GM18861 (cell line): ENCODE results near the gene HYAL1.
"Not testable (repeated sequence)": the region's sequence is repeated elsewhere in the genome, so short reads cannot be mapped to it uniquely, and the experiment has no call there.

Experiments
- ATAC-seq: cut with Tn5 transposase; IDR thresholded peaks from one replicate; pipeline ENCODE4 v1.9.1; 2021; ENCODE audit not compliant: unreplicated experiment

HYAL1 gene

DNA sequence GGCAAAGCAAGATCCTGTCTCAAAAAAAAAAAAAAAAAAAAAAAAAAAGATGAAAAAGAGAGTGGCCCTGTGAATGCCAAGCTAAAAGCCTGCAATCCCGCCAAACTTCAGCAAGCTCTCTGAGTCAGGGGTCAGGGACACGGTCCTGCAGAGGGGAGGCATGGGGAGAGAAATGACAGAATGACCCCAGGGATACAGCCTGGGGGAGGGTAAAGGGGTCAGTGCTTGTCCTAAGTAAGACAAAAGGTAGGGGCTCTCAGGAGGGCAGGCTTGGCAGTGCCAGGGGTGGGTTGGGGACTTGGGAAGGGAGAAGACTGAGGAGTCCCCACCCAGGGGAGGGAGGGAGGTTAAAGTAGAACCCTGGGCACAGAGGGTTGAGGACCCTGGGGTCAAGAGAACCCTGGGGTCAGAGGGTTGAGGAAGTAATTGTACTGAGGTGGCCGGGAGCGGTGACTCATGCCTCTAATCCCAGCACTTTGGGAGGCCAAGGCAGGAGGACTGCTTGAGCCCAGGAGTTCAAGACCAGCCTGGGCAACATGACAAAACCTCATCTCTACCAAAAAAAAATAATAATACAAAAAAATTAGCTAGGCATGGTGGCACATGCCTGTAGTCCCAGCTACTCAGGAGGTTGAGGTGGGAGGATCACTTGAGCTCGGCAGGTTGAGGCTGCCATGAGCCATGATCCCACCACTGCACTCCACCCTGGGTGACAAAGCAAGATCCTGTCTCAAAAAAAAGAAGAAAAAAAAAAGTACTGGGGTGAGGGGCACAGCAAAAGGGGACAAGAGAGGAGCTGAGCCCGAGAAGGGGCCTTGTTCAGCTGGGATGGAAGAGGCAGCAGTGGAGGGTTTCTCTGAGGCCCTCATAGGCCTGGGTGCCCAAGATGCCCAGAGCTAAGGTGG is 39.6 kb downstream of the HYAL1 start:
- ATAC-seq: no peak

DNA sequence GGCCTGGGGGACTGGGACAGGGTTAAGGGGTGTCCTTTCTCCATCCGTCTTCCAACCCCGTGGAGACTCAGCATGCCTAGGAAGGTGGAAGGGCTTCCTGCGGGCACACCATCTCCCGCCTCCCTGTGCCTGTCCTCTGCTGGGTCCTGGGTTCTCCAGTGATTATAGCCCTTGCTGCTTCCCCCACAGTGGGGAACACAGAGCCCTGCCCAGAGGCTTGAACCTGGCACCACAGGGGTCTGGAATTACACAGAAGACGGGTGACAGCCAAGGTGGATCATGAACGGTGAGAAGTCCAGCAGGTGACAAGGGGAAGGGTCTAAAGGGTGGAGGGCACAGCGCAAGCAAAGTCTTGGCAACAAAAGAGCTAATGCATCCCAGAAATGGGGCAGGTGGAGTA is 40.6 kb downstream of the HYAL1 start:
- ATAC-seq: no peak

DNA sequence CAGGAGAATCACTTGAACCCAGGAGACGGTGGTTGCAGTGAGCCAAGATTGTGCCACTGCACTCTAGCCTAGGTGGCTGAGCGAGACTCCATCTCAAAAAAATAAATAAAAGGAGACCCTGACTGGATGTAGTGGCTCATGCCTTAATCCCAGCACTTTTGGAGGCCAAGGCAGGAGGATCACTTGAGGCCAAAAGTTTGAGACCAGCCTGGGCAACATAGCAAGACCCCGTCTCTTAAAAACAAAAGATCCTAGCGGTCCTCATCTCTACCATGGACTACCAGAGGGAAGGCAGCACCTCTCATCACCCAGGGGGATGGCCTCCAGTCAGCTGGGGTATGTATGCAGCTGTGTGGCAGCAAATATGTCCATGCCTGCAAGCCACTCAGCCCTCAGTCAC is 41.2 kb downstream of the HYAL1 start:
- ATAC-seq: not testable (repeated sequence)

DNA sequence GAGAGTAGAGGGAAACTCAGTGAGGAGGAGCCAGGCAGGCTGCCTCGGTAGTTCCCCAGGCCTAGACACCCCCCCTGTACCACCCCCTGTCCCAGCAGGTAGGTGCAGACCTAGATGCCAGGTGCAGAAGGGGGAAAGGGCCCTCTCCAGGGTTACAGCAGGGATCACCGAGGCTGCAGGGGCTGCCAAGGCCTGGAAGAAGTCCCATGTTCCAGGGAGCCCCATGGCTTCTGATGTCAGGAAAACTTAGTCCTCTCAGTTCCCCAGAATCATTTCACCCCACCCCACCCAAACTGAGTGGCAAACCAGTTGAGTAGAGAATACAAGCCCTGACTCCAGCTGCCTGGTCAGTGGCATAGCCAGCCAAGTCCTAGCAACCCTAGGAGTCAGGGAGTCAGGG is 41.9 kb downstream of the HYAL1 start:
- ATAC-seq: no peak

DNA sequence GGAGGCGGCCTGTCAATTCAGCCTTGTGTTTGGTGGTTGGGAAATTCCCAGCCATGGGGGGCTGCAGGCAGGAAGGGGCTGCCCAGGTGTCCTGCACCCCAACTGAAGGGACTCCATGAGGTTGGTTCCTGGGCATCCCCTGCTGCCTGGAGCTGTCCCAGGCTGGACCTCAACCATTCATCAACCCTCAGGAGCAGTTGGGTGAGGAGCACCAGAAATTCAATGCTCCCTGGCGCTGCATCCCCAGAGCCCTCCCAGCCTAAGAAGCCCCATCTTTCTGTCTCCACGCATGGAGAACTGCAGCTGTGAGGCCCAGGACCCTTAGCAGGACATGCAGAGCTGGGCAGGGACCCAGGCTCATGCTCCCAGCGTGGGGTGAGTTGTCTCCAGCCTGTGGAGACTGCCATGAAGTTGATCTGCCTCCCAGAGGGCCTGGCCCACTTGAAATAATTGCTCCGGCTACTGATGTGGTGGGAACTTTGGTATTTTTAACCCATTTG is 42.4 kb downstream of the HYAL1 start:
- ATAC-seq: no peak

DNA sequence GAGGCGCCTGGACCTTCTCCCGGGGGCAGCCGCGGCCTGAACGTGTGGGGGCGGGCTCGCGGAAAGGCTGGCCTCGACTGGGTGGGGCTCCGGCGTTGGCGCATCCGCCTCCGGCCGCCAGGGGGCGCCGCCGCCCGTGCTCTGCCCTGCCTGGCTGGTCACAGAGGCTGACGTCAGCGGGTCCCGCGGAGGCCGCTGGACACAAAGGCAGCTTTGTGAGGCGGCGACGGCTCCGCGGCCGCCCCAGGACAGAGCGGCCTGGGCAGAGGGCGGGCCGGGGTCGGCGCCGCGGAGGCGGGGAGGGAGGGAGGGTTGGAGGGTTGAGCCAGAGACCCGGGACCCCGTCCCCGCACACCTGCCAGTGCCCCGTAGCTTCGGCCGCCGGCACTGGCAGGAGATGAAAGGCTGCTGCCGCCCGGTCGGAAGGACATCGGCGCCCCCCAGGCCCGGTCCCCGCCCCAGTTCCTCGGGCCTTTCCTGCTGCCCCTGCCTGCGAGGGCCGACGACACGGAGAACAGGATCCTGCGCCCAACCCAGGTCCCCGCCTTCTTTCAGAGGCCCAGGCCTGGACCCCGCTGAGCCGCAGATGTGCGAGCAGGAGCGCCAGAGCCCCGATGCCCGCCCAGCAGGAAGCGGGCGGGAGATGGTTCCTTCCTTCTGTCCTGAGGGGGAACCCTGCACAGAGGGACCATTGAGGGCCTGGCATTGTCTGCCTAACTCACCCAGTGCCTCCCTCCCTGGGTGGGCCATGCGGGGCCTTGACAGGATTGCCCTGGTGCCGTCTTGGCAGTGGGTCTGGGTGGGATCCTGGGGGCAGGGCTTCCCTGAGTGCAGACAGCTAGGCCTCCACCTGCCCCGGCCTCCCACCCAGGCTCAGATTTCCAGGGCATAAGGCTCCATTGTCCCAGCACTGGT is 43.1 kb downstream of the HYAL1 start:
- peak; percentile 82 for ATAC-seq

DNA sequence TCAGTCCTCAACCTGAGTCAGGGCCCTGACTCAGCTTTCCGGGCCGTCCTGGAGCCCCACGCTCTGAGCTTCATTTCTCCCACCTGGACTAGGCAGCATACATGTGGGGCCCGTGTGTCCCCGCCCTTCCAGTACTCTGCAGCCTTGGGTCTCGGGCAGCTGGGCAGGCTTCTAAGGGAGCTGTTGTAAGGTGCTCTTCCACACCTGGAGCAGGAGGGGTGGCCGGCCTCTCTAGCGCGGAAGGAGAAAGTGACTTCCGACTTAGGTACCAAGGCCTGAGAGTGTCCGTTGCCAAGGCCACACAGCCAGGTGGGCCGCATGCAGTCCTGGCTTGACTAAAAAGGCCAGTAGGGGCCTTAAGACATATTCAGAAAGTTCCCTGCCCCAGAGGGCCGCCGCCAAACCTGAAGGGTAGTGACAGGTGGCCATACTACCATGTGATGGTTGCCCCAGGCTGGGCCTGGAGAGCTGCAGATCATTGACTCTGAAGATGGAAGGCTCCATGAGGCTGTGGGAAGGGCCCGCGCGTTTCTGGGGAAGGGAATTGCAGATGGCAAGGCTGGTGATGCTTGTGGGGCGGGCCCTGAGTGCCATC is 43.8 kb downstream of the HYAL1 start:
- peak; percentile 10 for ATAC-seq

DNA sequence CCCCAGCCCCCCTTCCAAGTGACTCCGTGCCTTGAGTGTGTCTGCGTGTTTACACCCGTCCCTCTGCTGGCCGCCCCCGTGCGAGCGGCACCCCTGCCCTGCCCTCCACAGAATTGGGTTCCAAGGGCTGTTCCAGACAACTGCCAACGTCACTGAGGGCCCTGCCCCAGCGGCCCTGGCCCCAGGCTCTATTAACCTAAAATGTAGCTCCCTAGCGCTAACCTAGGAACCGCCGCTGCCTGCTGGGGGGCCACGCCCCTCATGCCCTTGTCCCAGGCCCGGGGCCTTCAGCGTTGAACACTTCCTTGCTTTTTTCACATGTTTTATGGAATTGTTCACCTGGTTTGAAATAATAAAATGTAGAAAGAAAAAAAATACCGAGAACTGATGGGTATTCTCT is 44.4 kb downstream of the HYAL1 start:
- no peak for ATAC-seq

DNA sequence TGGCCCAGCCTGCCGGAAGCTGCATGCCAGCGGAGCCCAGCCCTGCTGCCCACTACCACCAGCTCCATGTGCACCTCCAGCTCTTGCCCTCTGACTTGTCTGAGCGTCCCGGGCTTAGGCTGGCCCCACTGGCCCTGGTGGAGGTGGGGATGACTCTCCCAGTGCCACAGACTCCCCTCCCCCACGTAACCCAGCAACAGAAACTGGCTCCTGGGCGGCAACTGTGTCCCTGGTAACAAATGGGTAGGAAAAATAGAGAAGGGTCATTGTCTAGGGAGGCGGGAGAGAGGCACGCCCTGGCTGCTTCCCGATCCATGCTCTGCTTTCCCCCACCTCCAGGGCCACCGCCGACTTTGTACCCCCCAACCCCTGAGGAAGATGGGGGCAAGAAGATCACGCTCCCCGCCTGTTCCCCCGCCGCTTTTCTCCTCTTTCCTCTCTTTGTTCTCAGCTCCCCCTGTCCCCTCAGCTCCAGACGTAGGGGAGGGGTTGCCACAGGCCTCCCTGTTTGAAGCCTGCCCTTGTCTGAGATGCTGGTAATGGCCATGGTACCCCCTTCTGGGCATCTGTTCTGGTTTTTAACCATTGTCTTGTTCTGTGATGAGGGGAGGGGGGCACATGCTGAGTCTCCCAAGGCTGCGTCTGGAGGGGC is 45.2 kb downstream of the HYAL1 start:
- ATAC-seq: no peak

DNA sequence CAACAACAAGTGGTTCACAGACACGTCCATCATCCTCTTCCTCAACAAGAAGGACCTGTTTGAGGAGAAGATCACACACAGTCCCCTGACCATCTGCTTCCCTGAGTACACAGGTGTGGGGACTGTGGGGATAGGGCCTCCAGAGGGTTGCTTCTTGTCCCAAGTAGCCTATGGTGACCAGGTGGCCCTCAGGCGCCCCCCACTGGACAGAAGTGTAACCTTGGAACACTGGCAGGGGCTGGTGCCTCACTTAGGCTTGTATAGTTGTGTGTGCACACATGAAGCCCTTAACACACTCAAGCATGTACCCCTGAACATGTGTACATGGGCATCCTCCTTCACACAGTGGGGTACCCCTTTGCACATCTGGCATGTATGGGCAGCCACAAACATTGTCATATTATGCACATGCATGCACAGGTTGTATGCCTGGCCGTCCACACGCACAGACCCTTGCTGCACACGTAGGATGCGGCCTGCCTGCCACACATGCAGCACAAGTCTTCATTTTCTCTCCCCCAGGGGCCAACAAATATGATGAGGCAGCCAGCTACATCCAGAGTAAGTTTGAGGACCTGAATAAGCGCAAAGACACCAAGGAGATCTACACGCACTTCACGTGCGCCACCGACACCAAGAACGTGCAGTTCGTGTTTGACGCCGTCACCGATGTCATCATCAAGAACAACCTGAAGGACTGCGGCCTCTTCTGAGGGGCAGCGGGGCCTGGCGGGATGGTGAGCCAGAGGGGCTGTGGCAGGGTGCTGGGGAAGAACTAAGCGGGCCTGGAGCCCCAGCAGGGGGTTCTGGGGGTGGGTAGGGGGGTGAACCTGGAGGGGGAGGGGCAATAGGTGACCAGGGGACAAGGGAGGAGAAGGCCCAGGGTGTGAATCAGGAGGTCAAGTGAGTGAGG is 46.1 kb downstream of the HYAL1 start:
- ATAC-seq: no peak

DNA sequence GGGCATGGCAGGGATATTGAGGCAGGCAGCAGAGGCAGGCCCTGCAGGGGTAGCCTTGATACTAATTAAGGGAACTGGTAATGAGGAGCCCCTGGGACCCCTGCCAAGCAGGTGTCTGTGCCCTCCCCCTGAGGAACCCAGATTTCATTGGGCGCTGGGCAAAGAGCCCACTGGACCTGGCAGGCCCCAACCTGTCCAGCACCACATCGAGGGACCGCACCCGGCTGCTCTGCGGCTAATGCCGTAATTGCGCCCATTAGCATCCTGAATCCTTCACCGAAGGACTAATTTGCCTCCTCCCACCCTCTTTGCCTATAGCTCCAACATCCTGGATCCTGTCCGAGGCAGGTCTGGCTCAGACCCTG is 48.1 kb downstream of the HYAL1 start:
- ATAC-seq: no peak

DNA sequence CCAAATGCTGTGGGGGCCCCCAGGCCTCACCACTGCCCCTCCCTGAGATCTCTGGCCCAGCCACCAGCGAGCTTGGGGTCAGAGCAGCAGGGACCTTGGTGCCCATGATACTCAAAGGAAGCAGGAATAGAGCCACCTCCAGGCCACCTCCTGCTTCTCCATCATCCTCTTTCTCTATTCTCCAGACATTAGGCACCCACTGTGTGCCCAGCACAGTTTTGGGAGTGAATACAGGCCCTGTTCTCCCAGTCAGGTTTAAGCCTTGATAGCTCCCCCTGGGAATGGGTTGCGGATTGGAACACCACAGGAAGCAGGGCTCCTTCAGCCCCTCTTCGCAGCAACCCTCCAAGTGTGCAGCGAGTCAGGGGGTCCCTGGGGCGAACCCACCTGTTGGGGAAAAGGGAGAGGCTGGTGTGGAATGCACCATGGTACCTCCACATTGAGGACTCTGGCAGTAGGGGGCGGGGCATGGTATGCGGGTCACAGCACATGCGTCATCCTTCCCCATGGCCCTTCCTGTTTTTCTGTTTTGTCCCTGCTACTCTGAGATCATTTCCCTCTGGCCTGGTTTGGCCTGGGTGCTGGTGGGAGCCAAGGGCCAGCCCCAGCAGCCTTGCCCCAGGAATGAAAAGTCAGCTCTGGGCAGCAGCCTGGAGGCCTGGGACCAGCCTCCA is 48.7 kb downstream of the HYAL1 start:
- ATAC-seq: no peak

DNA sequence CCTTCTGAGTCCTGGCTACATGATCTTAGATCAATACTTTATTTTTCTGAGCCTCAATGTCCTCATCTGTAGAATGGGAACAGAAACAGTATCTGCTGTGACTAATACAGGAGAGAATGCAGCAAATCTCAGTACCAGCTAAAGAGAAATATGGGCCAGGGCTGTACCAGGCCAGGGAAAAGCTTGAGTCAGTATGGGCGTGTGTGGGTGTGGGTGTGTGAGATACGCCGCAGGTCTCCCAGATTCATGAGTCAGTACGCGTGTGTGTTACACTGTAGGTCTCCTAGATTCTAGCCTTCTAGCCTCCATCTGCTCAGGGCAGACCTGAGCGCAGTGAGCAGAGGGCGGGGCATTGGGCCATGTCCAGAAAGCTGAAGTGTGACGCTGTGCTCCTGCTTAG is 52.2 kb downstream of the HYAL1 start:
- ATAC-seq: no peak

DNA sequence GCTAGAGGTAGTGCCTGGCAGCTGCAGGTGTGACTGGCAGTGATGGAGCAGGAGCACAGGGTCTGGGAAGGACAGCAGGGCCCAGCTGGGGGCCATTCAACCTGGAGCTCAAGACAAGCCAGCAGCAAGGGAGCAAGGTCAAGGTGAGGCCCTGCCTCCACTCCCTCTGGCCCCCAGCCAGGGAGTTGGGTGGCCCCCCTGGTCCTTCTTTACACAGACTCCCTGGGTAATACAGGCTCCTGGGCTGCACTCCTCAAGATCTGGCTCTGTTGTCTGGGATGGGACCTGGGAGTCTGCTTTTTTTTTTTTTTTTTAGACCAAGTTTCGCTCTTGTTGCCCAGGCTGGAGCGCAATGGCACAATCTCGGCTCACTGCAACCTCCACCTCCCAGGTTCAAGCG is 52.9 kb downstream of the HYAL1 start:
- ATAC-seq: no peak
